HCT116 (cell line): Measurements from ENCODE around the gene AADACL4. TPM values are rescaled to one million over a fixed set of nuclear protein-coding genes. Genes with fewer than 3 reads are reported as not detected.

Experiments
- ATAC-seq: fragments of 200-7000 bp; cut with Tn5 transposase; 2 replicates; pipeline ENCODE4 v1.9.1; 2020; ENCODE audit warnings: mild to moderate bottlenecking, moderate library complexity
- BruUV-seq: library from RNA; stranded (reverse); fragments of 400-500 nt; replicated peaks from 2 replicates; lab custom pipeline; 2021; lab: Mats Ljungman, UMichigan
- CTCF ChIA-PET: fragments of 300-600 bp; sonication (Branson Sonifier 250); formaldehyde crosslinking; loops from one replicate; lab custom pipeline; 2021; ENCODE audit warnings: antibody characterized with exemption; lab: Charles Lee
- POLR2A ChIA-PET: fragments of 300-600, 350-600 bp; sonication (Branson Sonifier 250); formaldehyde crosslinking; loops from one replicate; lab custom pipeline; 2021; ENCODE audit warnings: antibody characterized with exemption; lab: Charles Lee
- RAD21 ChIA-PET, 2 experiments: fragments of 300-600 bp; sonication (Branson Sonifier 250); formaldehyde crosslinking; loops; one replicate each; lab custom pipeline; 2023; ENCODE audit warnings: low total read pairs in 2 of 2; ENCODE audit not compliant: uncharacterized antibody in 2 of 2, unreplicated experiment in 2 of 2, low non-redundant PET in 1 of 2; lab: Charles Lee
- DNase-seq: peaks from one replicate; pipeline ENCODE4 v3.0.0-alpha.2; 2010; ENCODE audit warnings: low read depth, low spot score
- H2AFZ ChIP-seq: fragments of 200-600 bp; shearing (Covaris generic), sonication (generic); 2 replicates; pipeline ENCODE4 v1.6.1; 2017; ENCODE audit warnings: low read depth, mixed run types, mixed read lengths, antibody characterized with exemption, low read length; ENCODE audit not compliant: poor library complexity, severe bottlenecking
- H3K27ac ChIP-seq: 2 replicates; pipeline ENCODE4 v1.5.1; 2012; ENCODE audit warnings: low read depth, low read length
- H3K27me3 ChIP-seq: fragments of 200-600 bp; sonication (generic); 2 replicates; pipeline ENCODE4 v1.6.1; 2016; ENCODE audit warnings: mixed run types, low read length, mixed read lengths; ENCODE audit not compliant: insufficient read depth
- H3K36me3 ChIP-seq, 2 experiments: fragments of 200-500 bp in 1 of 2; fragments of 200-600 bp in 1 of 2; sonication (Bioruptor generic) in 1 of 2; sonication (generic) in 1 of 2; 2 replicates each; pipeline versions ENCODE4 v1.5.1 to v1.6.1; 2014 to 2016; ENCODE audit warnings: low read length in 2 of 2, inconsistent platforms in 1 of 2, mixed read lengths in 1 of 2, mixed run types in 1 of 2; ENCODE audit not compliant: insufficient read depth in 2 of 2, control insufficient read depth in 1 of 2
- H3K4me1 ChIP-seq, 2 experiments: fragments of 200-600 bp in 1 of 2; sonication (generic) in 1 of 2; 2 replicates each; pipeline versions ENCODE4 v1.5.1 to v1.6.1; 2012 to 2017; ENCODE audit warnings: low read length in 2 of 2, inconsistent platforms in 1 of 2, mild to moderate bottlenecking in 1 of 2, mixed read lengths in 1 of 2, mixed run types in 1 of 2, moderate library complexity in 1 of 2; ENCODE audit not compliant: insufficient read depth in 2 of 2, control insufficient read depth in 1 of 2
- H3K4me2 ChIP-seq: fragments of 200-600 bp; sonication (generic); 2 replicates; pipeline ENCODE4 v1.6.1; 2017; ENCODE audit warnings: mixed run types, low read length, mixed read lengths
- H3K4me3 ChIP-seq, 2 experiments: fragments of 200-600 bp in 1 of 2; sonication (generic) in 1 of 2; replicated peaks in 1 of 2; 2 replicates each; pipeline ENCODE4 v1.5.1; 2011 to 2016; ENCODE audit warnings: low read length in 2 of 2, control low read depth in 1 of 2, low read depth in 1 of 2, mild to moderate bottlenecking in 1 of 2, mixed read lengths in 1 of 2, mixed run types in 1 of 2
- H3K79me2 ChIP-seq: fragments of 200-600 bp; sonication (generic); 2 replicates; pipeline ENCODE4 v1.6.1; 2017; ENCODE audit warnings: mild to moderate bottlenecking, mixed run types, low read length, moderate library complexity, mixed read lengths; ENCODE audit not compliant: insufficient read depth
- H3K9ac ChIP-seq: fragments of 200-600 bp; sonication (generic); 2 replicates; pipeline ENCODE4 v1.6.1; 2016; ENCODE audit warnings: low read length, mixed read lengths
- H3K9me2 ChIP-seq: fragments of 200-600 bp; sonication (generic), shearing (Covaris generic); 2 replicates; pipeline ENCODE4 v1.6.1; 2017; ENCODE audit warnings: mixed run types, mild to moderate bottlenecking, moderate library complexity; ENCODE audit not compliant: insufficient read depth
- H3K9me3 ChIP-seq, 2 experiments: fragments of 200-500 bp in 1 of 2; fragments of 200-600 bp in 1 of 2; sonication (Bioruptor generic) in 1 of 2; sonication (generic) in 1 of 2; 2 replicates each; pipeline ENCODE4 v1.6.1; 2014 to 2017; ENCODE audit warnings: low read length in 2 of 2, mixed read lengths in 2 of 2, inconsistent platforms in 1 of 2, low read depth in 1 of 2, mild to moderate bottlenecking in 1 of 2, mixed run types in 1 of 2, moderate library complexity in 1 of 2; ENCODE audit not compliant: control insufficient read depth in 1 of 2, insufficient read depth in 1 of 2
- H4K20me1 ChIP-seq: fragments of 200-600 bp; sonication (generic), shearing (Covaris generic); 2 replicates; pipeline ENCODE4 v1.6.1; 2017; ENCODE audit warnings: mixed run types, mild to moderate bottlenecking, moderate library complexity; ENCODE audit not compliant: insufficient read depth
- CBX3 ChIP-seq: IDR thresholded peaks from 2 replicates; pipeline ENCODE4 v1.6.1; 2012; ENCODE audit warnings: low read depth
- CEBPB ChIP-seq: IDR thresholded peaks from 2 replicates; pipeline ENCODE4 v1.6.1; 2012; ENCODE audit warnings: low read depth
- EZH2 ChIP-seq: fragments of 200-600 bp; sonication (generic); IDR thresholded peaks from 2 replicates; pipeline ENCODE4 v1.6.1; 2017; ENCODE audit warnings: antibody characterized with exemption, mixed run types
- EZH2phosphoT487 ChIP-seq: fragments of 200-600 bp; IDR thresholded peaks from 2 replicates; pipeline ENCODE4 v1.6.1; 2018; ENCODE audit warnings: antibody characterized with exemption, borderline replicate concordance
- JUND ChIP-seq: IDR thresholded peaks from 2 replicates; pipeline ENCODE4 v1.6.1; 2012
- SIN3A ChIP-seq: IDR thresholded peaks from 2 replicates; pipeline ENCODE4 v1.6.1; 2012; ENCODE audit warnings: low read depth
- SP1 ChIP-seq: IDR thresholded peaks from 2 replicates; pipeline ENCODE4 v1.6.1; 2012; ENCODE audit warnings: low read depth
- TCF7L2 ChIP-seq: IDR thresholded peaks from 2 replicates; pipeline ENCODE4 v1.7.0; 2011; ENCODE audit warnings: borderline replicate concordance, inconsistent platforms; ENCODE audit not compliant: insufficient read depth, insufficient read length; ENCODE audit errors: extremely low read depth
- YY1 ChIP-seq: IDR thresholded peaks from 2 replicates; pipeline ENCODE4 v1.6.1; 2011; ENCODE audit warnings: low read length, low read depth, moderate library complexity, mild to moderate bottlenecking; ENCODE audit not compliant: insufficient replicate concordance; ENCODE audit errors: extremely low read depth
- ZFX ChIP-seq: fragments of 450-650 bp; IDR thresholded peaks from 2 replicates; pipeline ENCODE4 v1.6.1; 2017
- intact Hi-C: fragments of 100-400 bp; cut with micrococcal nuclease; formaldehyde crosslinking; loops from 2 replicates; pipeline ENCODE4 v1.10.0; 2022
- total RNA-seq: library from RNA; stranded (reverse); gene quantifications from one replicate; pipeline ENCODE4 v1.2.1, GENCODE V29; 2021; ENCODE audit not compliant: unreplicated experiment
- TF ChIP-seq, protein P1 (sequence below): IDR thresholded peaks from 2 replicates; pipeline ENCODE4 v1.6.1; 2012
- TF ChIP-seq, protein P2 (sequence below): IDR thresholded peaks from 2 replicates; pipeline ENCODE4 v1.6.1; 2012; ENCODE audit warnings: low read depth

The AADACL4 gene
- total RNA-seq, 1 experiment from 2014 or later: not detected

DNA sequence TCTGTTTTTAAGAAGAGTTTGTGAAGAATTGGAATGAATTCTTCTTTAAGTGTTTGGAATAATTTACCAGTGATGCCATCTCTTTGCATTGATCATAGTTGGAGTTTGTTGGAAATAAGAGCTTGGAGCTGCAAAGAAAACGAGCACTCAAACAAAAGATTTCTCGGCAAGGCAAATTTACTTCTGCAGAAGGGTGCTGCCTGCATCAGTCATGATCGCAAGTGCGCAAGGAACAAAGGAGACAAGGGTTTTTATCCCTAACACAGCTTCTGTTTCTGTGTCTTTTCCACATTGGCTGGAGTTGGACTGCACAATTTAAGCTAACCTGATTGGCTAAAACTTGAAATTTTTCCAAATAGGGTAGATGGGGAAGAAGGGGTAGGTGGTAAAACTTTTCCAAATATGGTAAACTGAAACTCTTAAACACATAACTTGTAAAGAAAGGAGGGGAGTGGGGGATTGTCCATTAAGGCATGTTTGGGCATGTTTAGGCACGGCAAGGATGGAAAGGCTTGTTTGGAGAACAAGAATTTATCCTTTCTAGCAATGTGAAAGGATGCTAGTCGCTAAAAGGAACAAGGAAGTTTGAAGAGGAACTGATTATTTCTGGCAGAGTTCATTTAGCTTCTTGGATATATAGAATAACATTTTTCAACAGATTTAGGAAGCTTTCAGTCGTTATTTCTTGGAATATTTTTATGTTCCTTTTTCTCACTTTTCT lies 3.5 kb upstream of the AADACL4 start:
- Histone ChIP-seq H3K27me3 (no peaks in the 10 kb centered on the region), H3K79me2 (no peaks in the 10 kb centered on the region), H3K36me3 (no peaks in the 10 kb centered on the region), H2AFZ (no peak overlapping the region), H3K9me2 (no peaks in the 10 kb centered on the region), H3K9ac (no peak overlapping the region), H3K4me1 (no peaks in the 10 kb centered on the region), H3K27ac (no peak overlapping the region), H4K20me1 (no peaks in the 10 kb centered on the region), H3K4me2 (no peak overlapping the region), H3K9me3 (peaks cover 14 to 22% of the 10 kb centered on the region in 2 experiments; a peak in 3 of 4 replicates), H3K4me3 (no peak overlapping the region)
- CTCF ChIA-PET: no interaction called here
- DNase-seq (no peak), ATAC-seq (no peak)
- RAD21 ChIA-PET: no interaction called here
- TF ChIP-seq SP1 (no peak), JUND (no peak), CBX3 (peak; percentile 82), ZFX (no peak)
- POLR2A ChIA-PET: no interaction called here
- intact Hi-C loops: no loop called here
- no TSS peak for BruUV-seq

DNA sequence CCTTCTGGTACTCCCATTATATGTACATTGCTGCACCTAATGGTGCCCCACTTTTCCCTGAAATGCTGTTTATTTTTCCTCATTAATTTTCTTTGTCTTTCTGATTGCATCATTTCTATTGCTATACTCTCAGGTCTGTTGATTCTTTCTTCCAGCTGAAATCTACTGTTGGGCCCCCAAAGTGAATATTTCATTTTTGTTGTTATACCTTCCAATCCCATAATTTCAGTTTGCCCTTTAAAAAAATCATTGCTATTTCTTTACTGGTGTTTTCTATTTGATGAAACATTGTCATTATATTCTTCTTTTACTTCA lies 3.0 kb upstream of the AADACL4 start:
- no TSS peak for BruUV-seq
- Histone ChIP-seq H3K9me3 (peaks cover 14 to 22% of the 10 kb centered on the region in 2 experiments; a peak in 3 of 4 replicates), H3K27me3 (no peaks in the 10 kb centered on the region), H3K4me3 (no peak overlapping the region), H3K27ac (no peak overlapping the region), H3K9me2 (no peaks in the 10 kb centered on the region), H3K4me2 (no peak overlapping the region), H3K36me3 (no peaks in the 10 kb centered on the region), H3K79me2 (no peaks in the 10 kb centered on the region), H3K9ac (no peak overlapping the region), H2AFZ (no peak overlapping the region), H3K4me1 (no peaks in the 10 kb centered on the region), H4K20me1 (no peaks in the 10 kb centered on the region)
- TF ChIP-seq TCF7L2: no peak
- TF ChIP-seq YY1: no peak
- TF ChIP-seq, protein P1, sequence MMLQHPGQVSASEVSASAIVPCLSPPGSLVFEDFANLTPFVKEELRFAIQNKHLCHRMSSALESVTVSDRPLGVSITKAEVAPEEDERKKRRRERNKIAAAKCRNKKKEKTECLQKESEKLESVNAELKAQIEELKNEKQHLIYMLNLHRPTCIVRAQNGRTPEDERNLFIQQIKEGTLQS: no peak
- TF ChIP-seq ZFX: no peak
- TF ChIP-seq CEBPB: no peak
- TF ChIP-seq EZH2phosphoT487: no peak
- TF ChIP-seq, protein P2, sequence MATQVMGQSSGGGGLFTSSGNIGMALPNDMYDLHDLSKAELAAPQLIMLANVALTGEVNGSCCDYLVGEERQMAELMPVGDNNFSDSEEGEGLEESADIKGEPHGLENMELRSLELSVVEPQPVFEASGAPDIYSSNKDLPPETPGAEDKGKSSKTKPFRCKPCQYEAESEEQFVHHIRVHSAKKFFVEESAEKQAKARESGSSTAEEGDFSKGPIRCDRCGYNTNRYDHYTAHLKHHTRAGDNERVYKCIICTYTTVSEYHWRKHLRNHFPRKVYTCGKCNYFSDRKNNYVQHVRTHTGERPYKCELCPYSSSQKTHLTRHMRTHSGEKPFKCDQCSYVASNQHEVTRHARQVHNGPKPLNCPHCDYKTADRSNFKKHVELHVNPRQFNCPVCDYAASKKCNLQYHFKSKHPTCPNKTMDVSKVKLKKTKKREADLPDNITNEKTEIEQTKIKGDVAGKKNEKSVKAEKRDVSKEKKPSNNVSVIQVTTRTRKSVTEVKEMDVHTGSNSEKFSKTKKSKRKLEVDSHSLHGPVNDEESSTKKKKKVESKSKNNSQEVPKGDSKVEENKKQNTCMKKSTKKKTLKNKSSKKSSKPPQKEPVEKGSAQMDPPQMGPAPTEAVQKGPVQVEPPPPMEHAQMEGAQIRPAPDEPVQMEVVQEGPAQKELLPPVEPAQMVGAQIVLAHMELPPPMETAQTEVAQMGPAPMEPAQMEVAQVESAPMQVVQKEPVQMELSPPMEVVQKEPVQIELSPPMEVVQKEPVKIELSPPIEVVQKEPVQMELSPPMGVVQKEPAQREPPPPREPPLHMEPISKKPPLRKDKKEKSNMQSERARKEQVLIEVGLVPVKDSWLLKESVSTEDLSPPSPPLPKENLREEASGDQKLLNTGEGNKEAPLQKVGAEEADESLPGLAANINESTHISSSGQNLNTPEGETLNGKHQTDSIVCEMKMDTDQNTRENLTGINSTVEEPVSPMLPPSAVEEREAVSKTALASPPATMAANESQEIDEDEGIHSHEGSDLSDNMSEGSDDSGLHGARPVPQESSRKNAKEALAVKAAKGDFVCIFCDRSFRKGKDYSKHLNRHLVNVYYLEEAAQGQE: no peak
- TF ChIP-seq EZH2: no peak
- no peak for TF ChIP-seq SIN3A
- intact Hi-C loops: no loop called here
- RAD21 ChIA-PET: no interaction called here
- CTCF ChIA-PET: no interaction called here
- POLR2A ChIA-PET: no interaction called here
- ATAC-seq: no peak
- no peak for DNase-seq
